GM12878 (cell line): ENCODE measurements around the gene ARL9. TPM values are rescaled to one million over a fixed set of nuclear protein-coding genes. Genes with fewer than 3 reads are reported as not detected.

Experiments
- ATAC-seq: fragments of 200-7000 bp; cut with Tn5 transposase; 3 replicates; pipeline ENCODE4 v1.9.1; 2020; ENCODE audit warnings: mild to moderate bottlenecking, moderate library complexity
- Bru-seq: library from RNA; stranded (reverse); fragments of 400-500 nt; gene quantifications from one replicate; lab custom pipeline; 2021; lab: Mats Ljungman, UMichigan
- BruChase-seq, 2 experiments: library from RNA; stranded (reverse); fragments of 400-500 nt; gene quantifications; one replicate each; lab custom pipeline; 2021; lab: Mats Ljungman, UMichigan
- BruUV-seq: library from RNA; stranded (reverse); fragments of 400-500 nt; replicated peaks from 2 replicates; lab custom pipeline; 2021; lab: Mats Ljungman, UMichigan
- CTCF ChIA-PET: fragments of 300-600 bp; sonication (Branson Sonifier 250); formaldehyde crosslinking; extraction: SDS; loops from one replicate; lab custom pipeline; 2021; ENCODE audit warnings: inconsistent platforms; lab: Yijun Ruan, JAX
- POLR2A ChIA-PET: fragments of 350-600 bp; formaldehyde crosslinking; extraction: SDS; loops from one replicate; lab custom pipeline; 2021; ENCODE audit warnings: inconsistent platforms; lab: Charles Lee
- RAD21 ChIA-PET: fragments of 300-600 bp; sonication (Branson Sonifier 250); formaldehyde crosslinking; loops from one replicate; lab custom pipeline; 2023; ENCODE audit warnings: antibody characterized with exemption; ENCODE audit not compliant: unreplicated experiment; lab: Charles Lee
- SMC1A ChIA-PET: fragments of 300-600 bp; sonication (Branson Sonifier 250); formaldehyde crosslinking; loops from one replicate; lab custom pipeline; 2023; ENCODE audit not compliant: unreplicated experiment, uncharacterized antibody; lab: Charles Lee
- DNase-seq: peaks from one replicate; pipeline ENCODE4 v3.0.0-alpha.2; 2011; ENCODE audit warnings: low read depth, low spot score
- FAIRE-seq: peaks from 3 replicates; lab custom pipeline; 2011; peaks lifted over from hg19 to GRCh38; lab: Jason Lieb, UNC
- H2AFZ ChIP-seq: 2 replicates; pipeline ENCODE4 v1.6.0; 2011; ENCODE audit warnings: low read depth, low read length, control low read depth; ENCODE audit not compliant: control insufficient read depth
- H3K27ac ChIP-seq: 2 replicates; pipeline ENCODE4 v1.5.1; 2011; ENCODE audit warnings: control low read depth; ENCODE audit not compliant: control insufficient read depth, insufficient read depth
- H3K27me3 ChIP-seq, 2 experiments: replicated peaks in 1 of 2; 2 replicates each; pipeline versions ENCODE4 v1.6.0 to v1.6.1; 2011; ENCODE audit warnings: low read length in 1 of 2; ENCODE audit not compliant: control insufficient read depth in 2 of 2, insufficient read depth in 2 of 2
- H3K36me3 ChIP-seq, 2 experiments: 2 replicates each; pipeline ENCODE4 v1.5.1; 2011; ENCODE audit warnings: low read length in 1 of 2; ENCODE audit not compliant: control insufficient read depth in 2 of 2, insufficient read depth in 2 of 2
- H3K4me1 ChIP-seq: 2 replicates; pipeline ENCODE4 v1.6.1; 2011; ENCODE audit warnings: mild to moderate bottlenecking, low read length, moderate library complexity, mixed read lengths; ENCODE audit not compliant: control insufficient read depth, insufficient read depth
- H3K4me2 ChIP-seq: 2 replicates; pipeline ENCODE4 v1.6.0; 2011; ENCODE audit warnings: control low read depth; ENCODE audit not compliant: control insufficient read depth, insufficient read depth
- H3K4me3 ChIP-seq: fragments of 200-600 bp; sonication (generic); 2 replicates; pipeline ENCODE4 v1.5.1; 2016
- H3K79me2 ChIP-seq: 2 replicates; pipeline ENCODE4 v1.6.0; 2011; ENCODE audit warnings: low read length; ENCODE audit not compliant: control insufficient read depth, insufficient read depth
- H3K9ac ChIP-seq: 2 replicates; pipeline ENCODE4 v1.8.0; 2011; ENCODE audit warnings: low read length, control low read depth, mixed read lengths; ENCODE audit not compliant: control insufficient read depth, insufficient read depth
- H3K9me3 ChIP-seq: replicated peaks from 3 replicates; pipeline ENCODE4 v1.5.1; 2011; ENCODE audit warnings: mild to moderate bottlenecking, low read length; ENCODE audit not compliant: control insufficient read depth, insufficient read depth
- H4K20me1 ChIP-seq: 2 replicates; pipeline ENCODE4 v1.6.0; 2011; ENCODE audit not compliant: control insufficient read depth, insufficient read depth
- EZH2 ChIP-seq: IDR thresholded peaks from 2 replicates; pipeline ENCODE4 v1.6.1; 2012; ENCODE audit warnings: low read depth, mild to moderate bottlenecking, control low read depth, inconsistent platforms, low read length, borderline replicate concordance; ENCODE audit not compliant: control insufficient read depth
- PAX5 ChIP-seq: IDR thresholded peaks from 2 replicates; pipeline ENCODE4 v1.6.1; 2011; ENCODE audit warnings: low read depth, low read length, borderline replicate concordance
- POLR2A ChIP-seq: IDR thresholded peaks from 2 replicates; pipeline ENCODE4 v1.6.1; 2011; ENCODE audit warnings: low read depth, mild to moderate bottlenecking, low read length
- RELA ChIP-seq: fragments of 450-650 bp; IDR thresholded peaks from 2 replicates; pipeline ENCODE4 v1.8.0; 2014; ENCODE audit warnings: borderline replicate concordance; ENCODE audit not compliant: partially characterized antibody
- ZNF384 ChIP-seq: IDR thresholded peaks from 2 replicates; pipeline ENCODE4 v1.6.1; 2012; ENCODE audit warnings: low read depth, mild to moderate bottlenecking, low read length, improper control_type of control experiment, borderline replicate concordance
- WGBS: methylation state at CpG from one replicate; pipeline ENCODE4 v1.1.6; 2016; ENCODE audit warnings: low lambda C conversion rate; ENCODE audit not compliant: insufficient replicate concordance, insufficient coverage; ENCODE audit errors: missing lambda C conversion rate; 5-methylcytosine and 5-hydroxymethylcytosine counted together
- in situ Hi-C: fragments of 300-500 bp; cut with MboI; formaldehyde crosslinking; loops from 9 replicates; pipeline ENCODE4 v1.14.3; 2018; ENCODE audit warnings: mixed read lengths
- intact Hi-C: fragments of 100-400 bp; cut with micrococcal nuclease; formaldehyde crosslinking; loops from one replicate; pipeline ENCODE4 v1.14.2; 2022; ENCODE audit not compliant: unreplicated experiment
- long read RNA-seq, 2 experiments: library from polyadenylated mRNA; unstranded; transcript quantifications; one replicate each; pipeline ENCODE4 v2.0.0, GENCODE V29; 2019 to 2020
- polyA minus RNA-seq, 3 experiments: library from RNA; depleted of rRNA, polyadenylated mRNA; stranded (reverse); fragments of >200 nt; gene quantifications; 2 replicates each; pipeline ENCODE4 v1.2.3, GENCODE V29; 2011
- polyA plus RNA-seq, 11 experiments: library from polyadenylated mRNA; depleted of rRNA in 4 of 11; unstranded in 6 of 11; stranded (reverse) in 5 of 11; fragments of >200 nt; fragmentation: Nextera tagmentation in 4 of 11; fragmentation: Illumina TruSeq in 1 of 11; extraction: Ambion mirVana in 4 of 11; extraction: Trizol in 1 of 11; gene quantifications; 1 replicate in 1 of 11; 2 replicates in 10 of 11; pipeline versions ENCODE4 v1.2.1 to v1.2.3, GENCODE V29; 2011 to 2016; ENCODE audit warnings: inconsistent platforms in 2 of 11, missing spikeins in 2 of 11, low read depth in 1 of 11
- total RNA-seq, 4 experiments: library from RNA; depleted of rRNA in 3 of 4; stranded (reverse); fragments of >200 nt in 3 of 4; fragmentation: Illumina TruSeq in 1 of 4; extraction: Trizol in 1 of 4; gene quantifications; 2 replicates each; pipeline versions ENCODE4 v1.2.1 to v1.2.3, GENCODE V29; 2013 to 2021

The ARL9 gene
- not detected in 2 replicates for total RNA-seq (2013; cell fraction: nucleolus; rRNA removed)
- not detected in 2 replicates for total RNA-seq (2014; rRNA removed)
- not detected in 2 replicates for total RNA-seq (2014; rRNA removed; fragmentation: Illumina TruSeq; extraction: Trizol)
- total RNA-seq (2021), result not detected in 2 replicates
- polyA plus RNA-seq (2011; ENCODE audit: low read depth), result not detected
- not detected in 2 replicates for polyA plus RNA-seq (2011; rRNA removed)
- polyA plus RNA-seq (2011; cell fraction: cytosol; rRNA removed), result 0.03 TPM in 1 of 2 replicates, not detected in the other
- not detected in 2 replicates for polyA plus RNA-seq (2011; cell fraction: nucleus; rRNA removed)
- not detected in 2 replicates for polyA plus RNA-seq (2012)
- not detected in 2 replicates for polyA plus RNA-seq (2014; fragmentation: Illumina TruSeq; extraction: Trizol)
- not detected for polyA plus RNA-seq (2014; fragmentation: Nextera tagmentation; extraction: Ambion mirVana)
- not detected in 2 replicates for polyA plus RNA-seq (2014; rRNA removed)
- polyA plus RNA-seq (2016; fragmentation: Nextera tagmentation; extraction: Ambion mirVana), result not detected
- 0.15 TPM in 1 of 2 replicates, not detected in the other for polyA minus RNA-seq (2011; rRNA and poly(A)+ RNA removed)
- not detected in 2 replicates for polyA minus RNA-seq (2011; cell fraction: cytosol; rRNA and poly(A)+ RNA removed)
- not detected in 2 replicates for polyA minus RNA-seq (2011; cell fraction: nucleus; rRNA and poly(A)+ RNA removed)
- percentile 31 among the genes with signal in this experiment for Bru-seq, nascent RNA
- BruChase-seq, experiment 1, labeled RNA remaining after a 6-hour chase, result percentile 44 among the genes with signal in this experiment
- BruChase-seq, experiment 2, labeled RNA remaining after a 2-hour chase, result percentile 47 among the genes with signal in this experiment
- long read RNA-seq, experiment 1, result 0 reads
- long read RNA-seq, experiment 2, result 0 reads

DNA sequence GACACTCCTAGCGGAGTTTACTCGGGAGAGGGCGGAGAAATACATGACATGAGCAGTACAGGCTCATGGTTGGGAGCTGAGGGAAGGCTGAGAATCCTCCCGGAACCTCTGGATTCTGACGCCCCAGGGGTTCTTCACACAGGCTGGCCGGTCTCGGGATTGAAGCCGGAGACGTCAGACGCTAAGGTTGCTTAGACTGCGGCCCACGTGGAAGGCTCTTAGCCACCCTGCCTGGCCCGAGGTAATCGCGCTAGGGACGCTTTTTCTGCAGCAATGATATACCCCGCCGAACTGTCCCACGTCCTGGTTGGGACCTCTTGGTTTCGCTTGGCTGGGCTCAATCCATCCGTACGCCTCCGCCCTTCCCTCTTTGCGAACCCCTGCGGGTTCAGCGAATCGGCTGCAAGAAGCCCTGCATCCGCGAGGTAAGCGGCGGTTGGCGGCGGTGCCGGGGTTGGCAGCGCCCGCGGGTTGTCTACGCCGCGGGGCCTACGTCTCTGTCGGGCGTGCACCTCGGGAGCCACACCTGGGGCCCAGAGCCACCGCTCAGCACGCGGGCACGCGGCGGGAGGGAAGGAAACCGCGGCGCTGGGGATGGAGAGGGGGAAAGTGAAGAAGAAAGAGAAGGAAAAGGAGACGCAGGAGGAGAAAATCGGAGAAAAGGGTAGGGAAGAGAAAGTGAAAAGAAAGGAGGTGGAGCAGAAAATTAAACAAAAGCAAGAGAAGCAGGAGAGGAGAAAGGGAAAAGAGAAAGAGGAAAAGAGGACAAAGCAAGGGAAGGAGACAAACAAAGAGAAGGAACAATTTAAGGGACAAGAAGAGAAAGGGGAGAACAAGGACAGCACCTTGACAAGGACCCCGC is at the start of gene ARL9:
Gene ARL9, plus strand, starts transcription at position 523 of the 862 bp plus-strand sequence. Its CDS starts 72 bp downstream, at position 595.
- SMC1A ChIA-PET, result no interaction called here
- H3K27me3 ChIP-seq, result no peaks in the 10 kb centered on the region
- H3K9ac ChIP-seq, result no peak within 1 kb of the TSS
- no TSS peak for BruUV-seq
- no peaks in the 10 kb centered on the region for H3K4me1 ChIP-seq
- no peaks in the 10 kb centered on the region for H3K9me3 ChIP-seq
- WGBS, result 17% methylated on average over 52 of the region's 56 CpGs
- H2AFZ ChIP-seq, result peak within 1 kb of the TSS; percentile 20
- peak within 1 kb of the TSS; percentile 70 for H3K4me2 ChIP-seq
- no peaks in the 10 kb centered on the region for H3K79me2 ChIP-seq
- H4K20me1 ChIP-seq, result no peaks in the 10 kb centered on the region
- intact Hi-C loops (no loop called here), in situ Hi-C loops (no loop called here)
- RAD21 ChIA-PET, result no interaction called here
- no peak for FAIRE-seq
- POLR2A ChIA-PET, result no interaction called here
- peak within 1 kb of the TSS; percentile 46 for H3K4me3 ChIP-seq
- ATAC-seq, result peak; percentile 79
- CTCF ChIA-PET, result no interaction called here
- peaks cover 0 to under 1% of the 10 kb centered on the region in 2 experiments; a peak in 2 of 4 replicates for H3K36me3 ChIP-seq
- DNase-seq, result no peak
- H3K27ac ChIP-seq, result no peak within 1 kb of the TSS
- TF ChIP-seq RELA, result no peak
- peak; percentile 55 for TF ChIP-seq POLR2A
- peak; percentile 77; the same call in 1 of the 2 replicates for TF ChIP-seq PAX5
- 0 out of 2 replicates have a peak, but pooled peaks have one; percentile 11 for TF ChIP-seq EZH2
- TF ChIP-seq ZNF384, result no peak
